HG03378 (cell line): ENCODE measurements around the gene FTO.

Source experiments
- ATAC-seq: cut with Tn5 transposase; IDR thresholded peaks from one replicate; pipeline ENCODE4 v1.9.1; 2021; ENCODE audit warnings: mild to moderate bottlenecking, moderate library complexity; ENCODE audit not compliant: unreplicated experiment

FTO gene

GRCh38 chr16:54107583-54108202, 403.7 kb downstream of the FTO start:
- no peak for ATAC-seq

GRCh38 chr16:54110016-54110981, 406.3 kb downstream of the FTO start:
- ATAC-seq, result no peak

GRCh38 chr16:54112451-54113206, 408.7 kb downstream of the FTO start:
- no peak for ATAC-seq

- ATAC-seq, result no peak
Observed at GRCh38 chr16:54115558-54115957, 411.6 kb downstream of the FTO start.

GRCh38 chr16:54116124-54116655, 412.2 kb downstream of the FTO start:
- ATAC-seq, result no peak

GRCh38 chr16:54118846-54119245, 414.9 kb downstream of the FTO start:
- no peak for ATAC-seq

GRCh38 chr16:54120846-54121480, 417.0 kb downstream of the FTO start:
- ATAC-seq, result no peak

GRCh38 chr16:54121539-54122295, 417.8 kb downstream of the FTO start:
- no peak for ATAC-seq

- no peak for ATAC-seq
Observed at GRCh38 chr16:54123766-54124165, 419.8 kb downstream of the FTO start.

- no peak for ATAC-seq
Observed at GRCh38 chr16:54125751-54126655, 422.0 kb downstream of the FTO start.

GRCh38 chr16:54126907-54127306, 423.0 kb downstream of the FTO start:
- ATAC-seq, result no peak

- ATAC-seq, result no peak
Observed at GRCh38 chr16:54128629-54129234, 424.8 kb downstream of the FTO start.

- no peak for ATAC-seq
Observed at GRCh38 chr16:54129810-54130209, 425.9 kb downstream of the FTO start.

- no peak for ATAC-seq
Observed at GRCh38 chr16:54135361-54136275, 431.7 kb downstream of the FTO start.

GRCh38 chr16:54136276-54136625, 432.3 kb downstream of the FTO start:
- no peak for ATAC-seq

- ATAC-seq, result no peak
Observed at GRCh38 chr16:54140057-54140787, 436.3 kb downstream of the FTO start.

- ATAC-seq, result no peak
Observed at GRCh38 chr16:54140788-54141136, 436.8 kb downstream of the FTO start.
